HG03108 (cell line): Measurements from ENCODE around the gene TRIM47.

Experiments
- ATAC-seq: cut with Tn5 transposase; IDR thresholded peaks from one replicate; pipeline ENCODE4 v1.9.1; 2021; ENCODE audit warnings: moderate library complexity; ENCODE audit not compliant: unreplicated experiment

Gene TRIM47

GRCh38 chr17:75834279-75834920 lies 44.0 kb downstream of the TRIM47 start:
- ATAC-seq = no peak

- no peak for ATAC-seq
Measured at GRCh38 chr17:75832652-75833400, 45.6 kb downstream of the TRIM47 start.

GRCh38 chr17:75832164-75832651 lies 46.2 kb downstream of the TRIM47 start:
- no peak for ATAC-seq

- ATAC-seq = no peak
Measured at GRCh38 chr17:75831032-75831571, 47.3 kb downstream of the TRIM47 start.

GRCh38 chr17:75830164-75831031 lies 48.0 kb downstream of the TRIM47 start:
- ATAC-seq = no peak

- ATAC-seq = no peak
Measured at GRCh38 chr17:75829747-75830146, 48.6 kb downstream of the TRIM47 start.

GRCh38 chr17:75828741-75829140 lies 49.6 kb downstream of the TRIM47 start:
- ATAC-seq = no peak

GRCh38 chr17:75828076-75828400 lies 50.3 kb downstream of the TRIM47 start:
- ATAC-seq = no peak

GRCh38 chr17:75827308-75828075 lies 50.9 kb downstream of the TRIM47 start:
- ATAC-seq = no peak

GRCh38 chr17:75826561-75827307 lies 51.6 kb downstream of the TRIM47 start:
- no peak for ATAC-seq

- no peak for ATAC-seq
Measured at GRCh38 chr17:75825748-75826370, 52.5 kb downstream of the TRIM47 start.

GRCh38 chr17:75825149-75825552 lies 53.2 kb downstream of the TRIM47 start:
- no peak for ATAC-seq

GRCh38 chr17:75824666-75825065 lies 53.7 kb downstream of the TRIM47 start:
- ATAC-seq = no peak
